ENCODE data around the gene GBP1.

The GBP1 gene

GRCh38 chr1:89089962-89090361, 25.0 kb upstream of the GBP1 start:
- no peak overlapping the region for H3K4me2 ChIP-seq (ENCODE audit: low read length)
- H3K79me2 ChIP-seq (ENCODE audit: insufficient read depth, low read length), result no peaks in the 10 kb centered on the region
- no peak overlapping the region for H3K27ac ChIP-seq (ENCODE audit: low read depth, low read length, poor library complexity, severe bottlenecking)
- no peak overlapping the region for H2AFZ ChIP-seq (ENCODE audit: low read length)
- H3K36me3 ChIP-seq (ENCODE audit: insufficient read depth, low read length), result no peaks in the 10 kb centered on the region
- no peak overlapping the region for H3K9ac ChIP-seq (ENCODE audit: low read length)
- TF ChIP-seq EZH2 (IDR thresholded peaks at IDR 0.05; ENCODE audit: borderline replicate concordance, low read length) (no peak), CTCF (IDR thresholded peaks at IDR 0.05; ENCODE audit: low read length) (no peak)
- H3K4me1 ChIP-seq (ENCODE audit: insufficient read depth, low read length, severe bottlenecking), result no peaks in the 10 kb centered on the region
- no peaks in the 10 kb centered on the region for H4K20me1 ChIP-seq (ENCODE audit: insufficient read depth, low read length)
- no peaks in the 10 kb centered on the region for H3F3A ChIP-seq (ENCODE audit: insufficient read depth, low read length)
- no peaks in the 10 kb centered on the region for H3K9me3 ChIP-seq (ENCODE audit: low read length)
- no peaks in the 10 kb centered on the region for H3K9me2 ChIP-seq (ENCODE audit: low read depth, low read length)
- no peak overlapping the region for H3K4me3 ChIP-seq (ENCODE audit: low read depth, low read length, poor library complexity, severe bottlenecking)
- no peaks in the 10 kb centered on the region for H3K27me3 ChIP-seq (ENCODE audit: insufficient read depth, low read length)

- Histone ChIP-seq H2AFZ (ENCODE audit: low read length) (no peak overlapping the region), H3K36me3 (ENCODE audit: insufficient read depth, low read length) (no peaks in the 10 kb centered on the region), H3K9ac (ENCODE audit: low read length) (no peak overlapping the region), H3K79me2 (ENCODE audit: insufficient read depth, low read length) (no peaks in the 10 kb centered on the region), H4K20me1 (ENCODE audit: insufficient read depth, low read length) (no peaks in the 10 kb centered on the region), H3K4me2 (ENCODE audit: low read length) (no peak overlapping the region), H3K27me3 (ENCODE audit: insufficient read depth, low read length) (no peaks in the 10 kb centered on the region), H3K4me1 (ENCODE audit: insufficient read depth, low read length, severe bottlenecking) (no peaks in the 10 kb centered on the region), H3K9me2 (ENCODE audit: low read depth, low read length) (no peaks in the 10 kb centered on the region), H3K4me3 (ENCODE audit: low read depth, low read length, poor library complexity, severe bottlenecking) (no peak overlapping the region), H3F3A (ENCODE audit: insufficient read depth, low read length) (no peaks in the 10 kb centered on the region), H3K27ac (ENCODE audit: low read depth, low read length, poor library complexity, severe bottlenecking) (no peak overlapping the region), H3K9me3 (ENCODE audit: low read length) (no peaks in the 10 kb centered on the region)
- TF ChIP-seq CTCF (IDR thresholded peaks at IDR 0.05; ENCODE audit: low read length), result no peak
- TF ChIP-seq EZH2 (IDR thresholded peaks at IDR 0.05; ENCODE audit: borderline replicate concordance, low read length), result no peak
Observed at GRCh38 chr1:89088572-89088971, 23.6 kb upstream of the GBP1 start.

- Histone ChIP-seq H4K20me1 (ENCODE audit: insufficient read depth, low read length) (no peaks in the 10 kb centered on the region), H2AFZ (ENCODE audit: low read length) (no peak overlapping the region)
- TF ChIP-seq EZH2 (IDR thresholded peaks at IDR 0.05; ENCODE audit: borderline replicate concordance, low read length) (no peak), CTCF (IDR thresholded peaks at IDR 0.05; ENCODE audit: low read length) (no peak)
Observed at GRCh38 chr1:89087241-89087640, 22.2 kb upstream of the GBP1 start.

More at GRCh38 chr1:89087241-89087640, 22.2 kb upstream of the GBP1 start:
- Histone ChIP-seq H3F3A (ENCODE audit: insufficient read depth, low read length) (no peaks in the 10 kb centered on the region), H3K9me3 (ENCODE audit: low read length) (no peaks in the 10 kb centered on the region), H3K4me3 (ENCODE audit: low read depth, low read length, poor library complexity, severe bottlenecking) (no peak overlapping the region), H3K36me3 (ENCODE audit: insufficient read depth, low read length) (no peaks in the 10 kb centered on the region), H3K27ac (ENCODE audit: low read depth, low read length, poor library complexity, severe bottlenecking) (no peak overlapping the region), H3K4me2 (ENCODE audit: low read length) (no peak overlapping the region), H3K9ac (ENCODE audit: low read length) (no peak overlapping the region), H3K79me2 (ENCODE audit: insufficient read depth, low read length) (no peaks in the 10 kb centered on the region), H3K4me1 (ENCODE audit: insufficient read depth, low read length, severe bottlenecking) (no peaks in the 10 kb centered on the region), H3K27me3 (ENCODE audit: insufficient read depth, low read length) (no peaks in the 10 kb centered on the region), H3K9me2 (ENCODE audit: low read depth, low read length) (no peaks in the 10 kb centered on the region)
